IPS-15b (cell line): Measurements from ENCODE around the gene ITGB6.

ENCODE experiments used
- H3K27me3 ChIP-seq: one replicate; pipeline ENCODE4 v1.6.1; 2013; ENCODE audit warnings: low read length; ENCODE audit not compliant: control insufficient read depth, insufficient read depth
- H3K36me3 ChIP-seq: one replicate; pipeline ENCODE4 v1.6.1; 2013; ENCODE audit warnings: low read length; ENCODE audit not compliant: control insufficient read depth, insufficient read depth
- H3K4me1 ChIP-seq: one replicate; pipeline ENCODE4 v1.6.1; 2013; ENCODE audit warnings: mild to moderate bottlenecking, low read length; ENCODE audit not compliant: control insufficient read depth, insufficient read depth
- H3K4me3 ChIP-seq: one replicate; pipeline ENCODE4 v1.5.1; 2013; ENCODE audit warnings: low read depth, low read length
- H3K9ac ChIP-seq: one replicate; pipeline ENCODE4 v1.6.1; 2013; ENCODE audit warnings: low read depth, mild to moderate bottlenecking, low read length
- H3K9me3 ChIP-seq: one replicate; pipeline ENCODE4 v1.6.1; 2013; ENCODE audit warnings: mild to moderate bottlenecking, low read length; ENCODE audit not compliant: control insufficient read depth, insufficient read depth

Gene ITGB6

GRCh38 chr2:160097326-160097725 is 102.7 kb downstream of the ITGB6 start:
- H3K27me3 ChIP-seq = no peaks in the 10 kb centered on the region
- no peak overlapping the region for H3K4me3 ChIP-seq
- no peak overlapping the region for H3K9ac ChIP-seq
- H3K4me1 ChIP-seq = no peaks in the 10 kb centered on the region
- H3K9me3 ChIP-seq = no peaks in the 10 kb centered on the region
- H3K36me3 ChIP-seq = no peaks in the 10 kb centered on the region

GRCh38 chr2:160096409-160096808 is 103.7 kb downstream of the ITGB6 start:
- Histone ChIP-seq H3K36me3 (no peaks in the 10 kb centered on the region), H3K27me3 (no peaks in the 10 kb centered on the region), H3K9me3 (no peaks in the 10 kb centered on the region), H3K4me3 (no peak overlapping the region), H3K4me1 (no peaks in the 10 kb centered on the region), H3K9ac (no peak overlapping the region)

GRCh38 chr2:160092445-160092844 is 107.6 kb downstream of the ITGB6 start:
- peaks cover 16% of the 10 kb centered on the region for H3K9me3 ChIP-seq

GRCh38 chr2:160091381-160091780 is 108.7 kb downstream of the ITGB6 start:
- Histone ChIP-seq H3K36me3 (no peaks in the 10 kb centered on the region), H3K9me3 (peaks cover 18% of the 10 kb centered on the region), H3K9ac (no peak overlapping the region), H3K4me1 (no peaks in the 10 kb centered on the region), H3K27me3 (no peaks in the 10 kb centered on the region), H3K4me3 (no peak overlapping the region)

More at GRCh38 chr2:160092445-160092844, 107.6 kb downstream of the ITGB6 start:
- Histone ChIP-seq H3K9ac (no peak overlapping the region), H3K4me3 (no peak overlapping the region), H3K4me1 (no peaks in the 10 kb centered on the region), H3K27me3 (no peaks in the 10 kb centered on the region), H3K36me3 (no peaks in the 10 kb centered on the region)

GRCh38 chr2:160087854-160088745 is 112.0 kb downstream of the ITGB6 start:
- no peak overlapping the region for H3K4me3 ChIP-seq
- H3K36me3 ChIP-seq = no peaks in the 10 kb centered on the region
- H3K27me3 ChIP-seq = no peaks in the 10 kb centered on the region
- no peaks in the 10 kb centered on the region for H3K4me1 ChIP-seq
- peaks cover 27% of the 10 kb centered on the region for H3K9me3 ChIP-seq
- no peak overlapping the region for H3K9ac ChIP-seq

- H3K4me1 ChIP-seq = no peaks in the 10 kb centered on the region
- no peak overlapping the region for H3K9ac ChIP-seq
- H3K36me3 ChIP-seq = no peaks in the 10 kb centered on the region
- no peaks in the 10 kb centered on the region for H3K27me3 ChIP-seq
- peaks cover 29% of the 10 kb centered on the region for H3K9me3 ChIP-seq
- no peak overlapping the region for H3K4me3 ChIP-seq
Observed at GRCh38 chr2:160085662-160086061, 114.4 kb downstream of the ITGB6 start.

GRCh38 chr2:160077912-160078810 is 121.9 kb downstream of the ITGB6 start:
- Histone ChIP-seq H3K4me1 (no peaks in the 10 kb centered on the region), H3K9ac (no peak overlapping the region), H3K27me3 (no peaks in the 10 kb centered on the region), H3K36me3 (no peaks in the 10 kb centered on the region), H3K4me3 (no peak overlapping the region), H3K9me3 (peaks cover 2% of the 10 kb centered on the region)

GRCh38 chr2:160076914-160077313 is 123.2 kb downstream of the ITGB6 start:
- H3K36me3 ChIP-seq = no peaks in the 10 kb centered on the region
- no peaks in the 10 kb centered on the region for H3K9me3 ChIP-seq
- H3K4me3 ChIP-seq = no peak overlapping the region
- no peak overlapping the region for H3K9ac ChIP-seq
- H3K4me1 ChIP-seq = no peaks in the 10 kb centered on the region
- H3K27me3 ChIP-seq = no peaks in the 10 kb centered on the region

- no peak overlapping the region for H3K9ac ChIP-seq
- no peaks in the 10 kb centered on the region for H3K4me1 ChIP-seq
- H3K27me3 ChIP-seq = no peaks in the 10 kb centered on the region
- H3K9me3 ChIP-seq = no peaks in the 10 kb centered on the region
- H3K4me3 ChIP-seq = no peak overlapping the region
- H3K36me3 ChIP-seq = no peaks in the 10 kb centered on the region
Observed at GRCh38 chr2:160076241-160076640, 123.8 kb downstream of the ITGB6 start.

GRCh38 chr2:160075171-160075570 is 124.9 kb downstream of the ITGB6 start:
- no peak overlapping the region for H3K9ac ChIP-seq
- H3K27me3 ChIP-seq = no peaks in the 10 kb centered on the region
- no peak overlapping the region for H3K4me3 ChIP-seq
- no peaks in the 10 kb centered on the region for H3K4me1 ChIP-seq
- no peaks in the 10 kb centered on the region for H3K9me3 ChIP-seq
- no peaks in the 10 kb centered on the region for H3K36me3 ChIP-seq

GRCh38 chr2:160073284-160073888 is 126.7 kb downstream of the ITGB6 start:
- Histone ChIP-seq H3K9ac (no peak overlapping the region), H3K4me1 (no peaks in the 10 kb centered on the region), H3K27me3 (no peaks in the 10 kb centered on the region), H3K36me3 (no peaks in the 10 kb centered on the region), H3K9me3 (no peaks in the 10 kb centered on the region), H3K4me3 (no peak overlapping the region)
